ENCODE measurements around the gene HOXB1.
"Not testable (repeated sequence)": the region's sequence is repeated elsewhere in the genome, so short reads cannot be mapped to it uniquely, and the experiment has no call there.

HOXB1 gene

DNA sequence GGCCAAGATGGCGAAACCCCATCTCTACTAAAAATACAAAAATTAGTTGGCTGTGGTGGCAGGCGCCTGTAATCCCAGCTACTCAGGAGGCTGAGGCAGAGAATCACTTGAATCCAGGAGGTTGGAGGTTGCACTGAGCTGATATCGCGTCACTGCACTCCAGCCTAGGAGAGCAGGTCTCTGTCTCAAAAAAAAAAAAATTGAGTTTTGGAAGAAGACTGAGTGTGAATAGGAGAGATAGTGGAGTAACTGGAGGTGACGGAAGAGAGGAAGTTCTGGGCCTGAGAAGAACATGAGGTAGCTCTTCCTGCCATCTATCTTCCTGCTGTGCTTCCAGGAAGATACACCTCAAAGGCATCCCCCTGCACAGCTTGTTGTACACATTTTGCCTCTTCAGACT, 11.4 kb downstream of the HOXB1 start:
- DNase-seq (ENCODE audit: low read depth in 2 of 2), result no peak

DNA sequence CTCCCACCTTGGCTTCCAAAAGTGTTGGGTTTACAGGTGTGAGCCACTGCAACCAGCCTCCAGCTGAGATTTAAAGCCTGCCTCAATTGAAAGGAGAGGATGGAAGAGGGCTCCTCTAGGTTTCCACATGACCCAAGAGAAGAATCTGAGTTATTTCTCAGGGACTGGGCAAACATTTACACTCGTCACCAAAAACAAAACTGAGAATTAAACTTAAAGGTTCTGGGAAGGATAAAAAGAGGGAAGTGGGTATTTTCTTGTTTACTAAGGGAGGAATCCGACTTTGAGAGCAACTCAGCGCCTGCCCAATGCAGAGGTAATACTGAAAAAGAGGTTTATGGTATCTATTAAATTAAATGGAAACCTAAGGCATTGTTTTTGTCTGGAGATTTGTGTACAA, 13.3 kb downstream of the HOXB1 start:
- DNase-seq (ENCODE audit: low read depth in 2 of 2), result no peak

DNA sequence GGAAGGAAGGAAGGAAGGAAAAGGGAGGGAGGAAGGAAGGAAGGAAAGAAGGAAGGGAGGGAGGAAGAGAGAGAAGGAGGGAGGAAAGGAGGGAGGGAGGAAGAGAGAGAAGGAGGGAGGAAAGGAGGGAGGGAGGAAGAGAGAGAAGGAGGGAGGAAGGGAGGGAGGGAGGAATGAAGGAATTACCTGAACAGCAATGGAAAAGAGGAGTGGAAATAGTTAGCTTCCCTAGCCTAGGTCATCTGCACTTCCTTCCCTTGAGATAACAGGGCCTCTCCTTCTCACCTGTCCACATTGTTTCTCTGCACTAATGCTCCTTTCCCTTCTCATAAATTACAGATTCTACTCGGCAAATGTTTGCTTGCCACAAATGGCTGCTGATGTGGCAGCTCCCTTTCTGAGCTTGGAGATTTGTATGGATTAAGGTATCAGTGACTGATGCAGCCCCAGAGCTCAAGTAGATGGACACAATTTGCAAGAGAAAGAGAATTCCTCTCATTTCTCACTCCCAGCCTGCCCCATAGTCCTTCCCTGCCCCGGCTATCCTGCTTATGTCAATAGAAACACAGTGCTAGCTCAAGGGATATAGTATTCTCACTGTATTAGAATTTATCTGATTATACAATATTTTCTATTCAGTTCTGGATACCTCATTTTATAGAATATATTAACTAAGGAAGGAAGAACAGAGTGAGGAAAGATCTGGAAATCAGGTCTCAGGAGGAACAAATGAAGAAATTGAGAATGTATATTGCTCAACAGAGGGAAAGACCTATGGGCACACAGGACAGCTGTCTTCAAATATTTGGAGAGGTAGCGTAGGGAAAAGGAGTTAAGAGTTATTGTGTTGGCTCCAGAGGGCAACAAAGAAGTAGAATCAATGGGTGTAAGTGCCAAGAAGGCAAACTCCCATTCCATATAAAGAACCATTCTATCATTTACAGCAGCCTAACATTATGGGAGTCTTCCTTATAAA, 14.6 kb downstream of the HOXB1 start:
- DNase-seq (ENCODE audit: low read depth in 2 of 2), result no peak

DNA sequence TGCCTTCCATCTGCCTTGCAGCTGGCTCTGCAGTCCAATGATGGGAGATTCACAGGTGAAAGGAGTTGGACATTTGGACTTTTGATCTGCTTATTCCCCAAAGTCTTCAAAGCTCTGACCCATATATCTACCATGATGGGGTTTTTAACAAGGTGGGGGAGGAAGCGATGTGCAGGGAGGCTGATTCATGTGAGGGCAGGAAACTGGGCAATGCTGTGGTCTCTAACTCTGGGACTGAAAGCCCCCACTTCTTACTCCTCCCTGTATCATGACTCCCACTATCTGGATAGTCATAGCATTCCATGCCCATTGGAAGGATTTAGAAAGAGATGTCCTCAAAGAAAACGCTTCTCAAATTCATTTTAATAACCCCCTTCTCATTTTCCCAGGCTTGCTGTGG, 16.3 kb downstream of the HOXB1 start:
- DNase-seq (ENCODE audit: low read depth in 2 of 2), result no peak

DNA sequence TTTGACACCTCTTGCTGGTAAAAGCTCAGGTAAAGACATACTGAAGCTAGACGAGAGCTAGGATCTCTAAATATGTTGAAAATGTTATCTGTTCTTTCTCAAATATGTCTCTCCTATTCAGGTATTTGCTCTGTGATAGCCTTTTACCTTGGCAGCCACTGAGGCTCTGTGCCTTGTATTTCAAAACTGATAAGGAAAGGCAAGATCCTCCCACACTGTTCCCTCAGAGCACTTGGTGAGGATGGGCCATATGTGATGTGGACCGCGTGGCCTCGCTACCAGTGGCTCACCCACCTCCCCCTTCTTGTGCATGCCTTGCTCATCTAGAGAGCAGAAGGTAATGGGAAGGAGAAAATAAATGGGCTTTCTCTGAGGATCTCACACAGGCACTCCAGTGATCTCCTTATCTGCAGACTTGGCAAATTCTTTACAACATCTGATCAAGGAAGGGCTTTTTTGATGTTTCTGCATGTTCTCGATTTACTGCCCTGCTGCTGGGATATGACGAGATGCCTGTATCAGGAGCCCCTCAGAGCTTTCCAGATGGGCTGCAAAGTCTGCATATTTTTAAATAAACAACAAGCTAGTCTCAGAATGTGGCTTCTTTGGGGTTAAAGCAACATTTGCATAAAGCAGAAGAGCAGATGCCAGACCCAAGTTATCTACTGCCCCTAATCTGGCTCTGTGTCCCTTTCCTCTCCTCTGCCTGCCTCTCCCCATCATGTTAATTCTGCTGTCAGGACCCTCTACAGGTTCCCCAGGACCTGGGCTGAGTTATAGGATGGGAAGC, 16.9 kb downstream of the HOXB1 start:
- no peak for DNase-seq (ENCODE audit: low read depth in 2 of 2)

DNA sequence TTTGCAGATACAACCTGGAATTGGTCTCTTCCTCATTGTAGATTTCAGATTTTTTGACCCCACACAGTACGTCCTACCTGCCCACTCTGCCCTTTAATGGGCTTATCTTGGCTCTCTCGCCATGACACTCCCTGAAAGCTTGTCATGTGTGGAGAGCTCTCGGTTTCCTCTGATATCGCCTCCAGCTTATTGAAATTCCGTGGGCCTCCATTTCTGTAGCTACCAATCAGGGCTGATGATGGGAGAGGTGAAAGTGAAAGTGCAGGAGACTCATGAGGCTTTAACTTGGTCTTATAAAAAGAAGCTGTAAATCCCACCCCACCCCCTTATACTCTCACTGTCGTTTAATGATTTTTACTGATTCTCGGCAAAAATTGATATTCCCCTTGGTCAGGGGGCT, 17.7 kb downstream of the HOXB1 start:
- no peak for DNase-seq (ENCODE audit: low read depth in 2 of 2)

DNA sequence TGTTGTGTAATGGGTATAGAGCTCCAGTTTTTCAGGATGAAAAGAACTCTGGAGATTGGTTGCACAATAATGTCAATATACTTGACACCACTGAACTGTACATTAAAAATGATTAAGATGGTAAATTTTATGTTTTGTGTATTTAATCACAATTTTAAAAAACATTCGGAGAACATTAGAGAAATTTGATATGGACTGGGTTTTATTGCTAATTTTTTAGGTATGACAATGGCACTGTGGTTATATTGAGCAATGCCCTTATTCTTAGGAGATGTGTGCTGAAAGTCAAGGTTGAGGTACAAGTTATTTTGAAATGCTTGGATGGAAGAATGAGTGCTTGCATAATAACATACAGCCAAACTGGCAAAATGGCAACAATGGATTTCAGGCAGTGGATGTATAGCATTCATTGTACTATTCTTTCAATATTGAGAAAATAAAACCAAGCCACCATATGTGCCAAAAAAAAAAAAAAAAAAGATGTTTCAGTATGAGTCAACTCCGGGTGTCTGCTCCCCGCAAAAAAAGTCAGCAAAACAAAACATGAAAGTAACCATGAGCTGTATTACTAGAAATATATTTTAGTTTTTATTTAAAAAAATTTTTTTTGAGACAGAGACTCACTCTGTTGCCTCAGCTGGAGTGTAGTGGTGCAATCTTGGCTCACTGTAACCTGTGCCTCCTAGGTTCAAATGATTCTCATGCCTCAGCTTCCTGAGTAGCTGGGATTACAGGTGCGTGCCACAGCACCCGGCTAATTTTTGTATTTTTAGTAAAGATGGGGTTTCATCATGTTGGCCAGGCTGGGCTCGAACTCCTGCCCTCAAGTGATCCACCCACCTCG, 19.8 kb downstream of the HOXB1 start:
- no peak for DNase-seq (ENCODE audit: low read depth in 2 of 2)

DNA sequence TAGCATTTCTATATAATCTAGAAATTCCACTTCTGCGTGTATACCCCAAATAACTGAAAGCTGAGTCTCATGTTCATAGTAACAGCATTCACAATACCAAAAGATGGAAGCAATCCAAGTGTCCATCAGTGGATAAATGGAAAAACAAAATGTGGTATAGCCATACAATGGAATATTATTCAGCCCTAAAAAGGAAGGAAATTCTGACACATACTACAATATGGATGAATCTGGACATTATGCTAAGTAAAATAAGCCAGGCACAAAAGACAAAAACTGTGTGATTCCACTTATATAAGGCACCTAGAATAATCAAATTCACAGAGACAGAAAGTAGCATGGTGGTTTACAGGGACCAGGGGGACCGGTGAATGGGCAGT, 20.4 kb downstream of the HOXB1 start:
- DNase-seq (ENCODE audit: low read depth in 2 of 2), result no peak

DNA sequence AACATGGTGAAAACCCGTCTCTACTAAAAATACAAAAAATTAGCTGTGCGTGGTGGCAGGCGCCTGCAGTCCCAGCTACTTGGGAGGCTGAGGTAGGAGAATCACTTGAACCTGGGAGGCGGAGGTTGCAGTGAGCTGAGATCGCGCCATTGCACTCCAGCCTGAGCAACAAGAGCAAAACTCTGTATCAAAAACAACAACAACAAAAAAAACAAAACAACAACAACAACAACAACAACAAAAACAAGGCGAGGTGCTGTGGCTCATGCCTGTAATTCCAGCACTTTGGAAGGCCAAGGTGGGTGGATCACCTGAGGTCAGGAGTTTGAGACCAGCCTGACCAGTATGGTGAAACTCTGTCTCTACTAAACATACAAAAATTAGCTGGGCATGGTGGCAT, 21.1 kb downstream of the HOXB1 start:
- not testable (repeated sequence) for DNase-seq (ENCODE audit: low read depth in 2 of 2)

DNA sequence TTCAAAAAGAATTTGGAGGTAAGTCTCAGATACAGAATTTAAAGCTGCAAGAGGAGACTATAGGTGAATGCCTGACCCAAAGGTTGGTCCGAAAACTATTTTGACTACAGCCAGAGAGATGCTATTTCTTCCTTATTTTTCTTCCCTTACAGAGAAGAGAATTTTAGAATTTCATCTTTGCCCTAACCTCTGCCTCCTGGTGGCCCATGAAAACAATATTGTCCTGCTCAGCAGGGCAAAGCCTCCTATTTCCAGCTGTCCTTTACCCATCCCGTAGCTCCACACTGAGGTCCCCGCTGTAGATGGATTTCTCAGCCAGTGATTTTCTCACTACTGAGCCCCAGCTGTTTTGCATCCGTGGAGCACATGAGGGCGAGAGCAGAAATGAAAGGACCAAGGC, 24.6 kb downstream of the HOXB1 start:
- no peak for DNase-seq (ENCODE audit: low read depth in 2 of 2)

DNA sequence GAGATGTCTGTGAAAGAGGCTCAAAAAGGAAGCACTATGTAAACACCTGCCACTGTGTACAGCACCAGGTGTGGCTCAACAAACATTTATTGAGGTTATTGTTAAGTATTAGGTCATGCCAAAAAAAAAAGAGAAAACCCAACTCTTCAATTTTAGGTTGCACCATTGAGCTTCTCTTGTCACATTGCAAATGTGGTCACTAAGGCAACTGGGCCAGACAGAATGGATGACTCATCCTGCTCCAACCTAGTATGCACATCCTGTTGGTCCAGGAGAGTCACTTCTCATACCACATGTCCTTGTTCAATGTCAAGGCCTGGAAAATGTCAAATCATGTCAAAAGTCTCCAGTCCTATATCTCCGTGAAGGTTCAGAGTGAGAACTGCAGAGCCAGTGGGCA, 25.0 kb downstream of the HOXB1 start:
- peak; percentile 14 to 22 for DNase-seq (ENCODE audit: low read depth in 2 of 2)

DNA sequence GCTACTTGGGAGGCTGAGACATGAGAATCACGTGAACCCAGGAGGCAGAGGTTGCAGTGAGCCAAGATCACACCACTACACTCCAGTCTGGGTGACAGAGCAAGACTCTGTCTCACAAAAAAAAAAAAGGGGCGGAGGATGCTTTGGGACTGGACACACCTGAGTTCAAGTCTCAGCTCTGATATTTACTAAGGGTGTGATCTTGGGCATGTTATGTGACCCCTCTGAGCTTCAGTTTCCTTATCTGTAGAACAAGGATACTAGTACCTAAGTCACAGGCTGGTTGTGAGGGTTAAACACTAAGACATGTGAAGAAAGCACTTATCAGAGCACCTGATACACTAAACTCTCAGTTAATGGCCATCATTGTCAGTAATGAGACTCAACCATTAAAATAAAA, 25.9 kb downstream of the HOXB1 start:
- DNase-seq (ENCODE audit: low read depth in 2 of 2), result no peak

DNA sequence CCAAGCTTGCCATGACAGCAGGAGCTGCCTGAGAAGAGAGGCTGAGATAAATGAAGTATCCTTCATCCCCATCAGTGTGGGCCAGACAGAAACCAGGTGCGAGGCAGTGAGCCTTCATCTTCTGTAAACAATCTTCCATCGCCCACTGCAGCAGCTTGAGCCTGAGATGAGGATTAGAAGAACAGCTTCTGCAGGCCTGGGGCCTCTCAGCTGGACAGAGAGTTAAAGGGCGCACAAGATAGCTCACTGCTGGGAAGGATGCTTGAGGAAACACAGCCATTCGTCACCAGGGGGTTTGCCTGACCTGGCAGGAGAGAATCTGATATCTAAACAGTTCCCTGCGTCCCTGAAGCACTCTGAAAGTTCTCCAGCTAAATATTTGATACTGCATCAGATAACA, 27.1 kb downstream of the HOXB1 start:
- no peak for DNase-seq (ENCODE audit: low read depth in 2 of 2)

DNA sequence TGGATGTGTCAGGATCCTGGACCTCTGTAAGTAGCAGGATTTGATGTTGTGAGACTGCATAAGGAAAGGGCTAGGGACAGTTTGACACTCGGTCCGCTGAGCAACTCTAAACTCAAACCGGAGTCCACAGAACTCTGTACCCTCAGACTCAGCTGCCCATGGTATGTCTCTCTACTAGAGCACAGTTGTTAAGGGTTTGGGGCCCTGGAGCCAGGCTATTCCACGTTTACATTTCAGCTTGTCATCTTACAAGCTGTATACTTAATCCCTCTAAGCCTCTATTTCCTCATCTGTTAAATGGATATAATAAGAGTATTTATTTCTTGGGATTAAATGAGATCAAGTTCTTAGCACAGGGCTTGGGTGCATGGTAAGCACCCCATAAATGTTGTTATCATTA, 27.9 kb downstream of the HOXB1 start:
- no peak for DNase-seq (ENCODE audit: low read depth in 2 of 2)

DNA sequence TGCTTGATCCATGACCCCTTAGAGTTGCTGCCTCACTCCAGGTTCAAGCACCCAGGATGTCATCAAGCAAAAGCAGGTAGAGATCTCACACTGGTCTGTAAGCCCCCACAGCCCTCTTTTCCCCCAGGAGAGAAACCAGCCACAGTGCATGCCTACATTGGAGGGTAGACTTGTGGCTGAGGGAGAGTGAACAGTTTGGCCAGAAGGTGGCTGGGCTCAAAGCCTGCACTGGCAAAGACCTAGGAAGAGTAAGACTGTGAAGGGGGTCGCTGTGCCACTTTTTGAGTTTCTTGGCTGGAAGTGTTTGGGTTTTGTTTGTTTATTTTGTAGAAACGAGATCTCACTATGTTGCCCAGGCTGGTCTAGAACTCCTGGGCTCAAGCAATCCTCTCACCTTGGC, 28.5 kb downstream of the HOXB1 start:
- DNase-seq (ENCODE audit: low read depth in 2 of 2), result no peak

DNA sequence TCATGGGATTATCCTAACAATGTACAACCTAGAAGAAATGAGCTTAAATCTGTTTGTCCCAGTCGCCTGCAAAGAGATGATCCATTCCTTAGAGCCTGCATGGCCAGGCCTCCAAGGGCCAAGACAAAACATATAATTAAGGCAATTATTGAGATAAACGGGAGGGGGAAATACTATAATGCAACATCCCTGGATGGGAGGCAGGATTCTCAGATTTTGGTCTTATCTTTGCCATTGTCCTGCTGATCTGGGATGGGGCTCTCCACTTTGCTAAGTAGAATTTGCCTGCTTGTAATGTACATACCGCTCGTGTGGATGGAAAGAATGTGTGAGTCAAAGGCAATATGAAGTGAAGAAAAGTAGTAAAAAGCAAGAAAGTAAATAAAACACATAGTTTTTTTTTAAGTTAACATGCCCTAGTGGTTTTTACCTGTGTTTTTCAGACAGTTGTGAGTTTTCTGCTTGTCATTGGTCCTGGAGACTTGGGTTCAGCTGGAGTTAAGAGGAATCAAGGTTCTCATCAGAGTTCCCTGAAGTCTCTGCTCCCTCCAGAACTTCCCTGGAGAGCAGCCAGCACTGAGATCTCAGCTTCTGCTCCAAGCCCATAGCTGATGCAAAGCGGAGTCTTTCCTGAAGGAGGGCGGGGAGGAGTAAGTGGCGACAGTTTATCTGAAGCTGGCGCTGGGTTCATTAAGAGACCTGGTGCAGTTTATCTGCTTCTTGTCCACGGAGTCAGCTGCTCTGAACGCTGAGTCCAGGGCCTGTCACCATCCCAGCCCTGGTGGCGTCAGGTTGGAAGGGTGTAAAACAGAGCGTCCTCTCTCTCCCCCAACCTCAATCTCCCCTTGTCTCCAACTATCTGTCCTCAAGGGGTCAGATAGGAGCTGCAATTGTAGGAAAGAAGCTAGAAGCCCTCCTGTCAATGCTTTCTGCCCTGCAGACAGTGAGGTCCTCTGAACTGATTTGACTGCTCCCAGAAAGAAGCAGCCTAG, 30.1 kb downstream of the HOXB1 start:
- no peak for DNase-seq (ENCODE audit: low read depth in 2 of 2)

DNA sequence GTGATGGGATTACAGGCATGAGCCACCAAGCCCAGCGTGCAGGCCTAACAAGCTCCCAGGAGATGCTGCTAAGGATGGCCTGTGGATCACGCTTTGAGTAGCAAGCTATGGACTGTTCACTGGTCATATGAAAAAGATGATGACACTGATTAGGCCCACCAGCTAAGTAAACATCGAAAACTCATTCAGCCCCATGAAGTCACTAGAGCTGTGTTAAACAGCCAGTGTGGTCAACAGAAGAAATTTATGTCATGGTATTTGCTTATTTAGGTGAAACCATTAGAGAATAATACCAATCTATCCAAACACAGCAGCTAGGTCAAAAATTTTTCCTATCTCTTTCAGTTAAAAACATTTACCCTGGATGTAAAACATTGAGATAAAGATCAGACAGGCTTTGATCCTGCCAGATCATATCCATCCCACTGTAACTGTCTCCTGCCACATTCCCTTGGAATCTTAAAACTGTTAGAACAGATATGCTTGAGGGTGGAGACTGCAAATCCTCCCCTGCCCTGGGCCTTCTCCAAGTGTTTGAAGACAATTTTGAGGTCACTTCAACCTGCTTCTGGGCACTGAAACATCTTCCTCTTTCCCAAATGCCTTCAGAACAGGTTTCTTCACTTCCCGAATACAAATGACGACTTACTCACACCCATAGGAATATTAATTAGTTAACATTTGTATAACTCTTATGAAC, 30.9 kb downstream of the HOXB1 start:
- no peak for DNase-seq (ENCODE audit: low read depth in 2 of 2)

DNA sequence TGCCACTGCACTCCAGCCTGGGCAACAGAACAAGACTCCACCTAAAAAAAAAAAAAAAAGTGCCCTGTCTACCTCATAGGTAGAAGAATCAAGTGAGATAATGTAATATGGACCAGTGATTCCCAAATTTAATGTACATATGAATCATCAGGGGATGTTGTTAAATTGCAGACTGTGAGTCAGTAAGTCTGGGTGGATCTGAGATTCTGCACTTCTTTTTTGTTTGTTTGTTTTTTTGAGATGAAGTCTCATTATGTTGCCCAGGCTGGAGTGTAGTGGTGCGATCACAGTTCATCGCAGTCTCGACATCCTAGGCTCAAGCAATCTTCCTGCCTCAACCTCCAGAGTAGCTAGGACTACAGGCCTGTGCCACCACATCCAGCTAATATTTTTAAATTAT, 31.6 kb downstream of the HOXB1 start:
- no peak for DNase-seq (ENCODE audit: low read depth in 2 of 2)

DNA sequence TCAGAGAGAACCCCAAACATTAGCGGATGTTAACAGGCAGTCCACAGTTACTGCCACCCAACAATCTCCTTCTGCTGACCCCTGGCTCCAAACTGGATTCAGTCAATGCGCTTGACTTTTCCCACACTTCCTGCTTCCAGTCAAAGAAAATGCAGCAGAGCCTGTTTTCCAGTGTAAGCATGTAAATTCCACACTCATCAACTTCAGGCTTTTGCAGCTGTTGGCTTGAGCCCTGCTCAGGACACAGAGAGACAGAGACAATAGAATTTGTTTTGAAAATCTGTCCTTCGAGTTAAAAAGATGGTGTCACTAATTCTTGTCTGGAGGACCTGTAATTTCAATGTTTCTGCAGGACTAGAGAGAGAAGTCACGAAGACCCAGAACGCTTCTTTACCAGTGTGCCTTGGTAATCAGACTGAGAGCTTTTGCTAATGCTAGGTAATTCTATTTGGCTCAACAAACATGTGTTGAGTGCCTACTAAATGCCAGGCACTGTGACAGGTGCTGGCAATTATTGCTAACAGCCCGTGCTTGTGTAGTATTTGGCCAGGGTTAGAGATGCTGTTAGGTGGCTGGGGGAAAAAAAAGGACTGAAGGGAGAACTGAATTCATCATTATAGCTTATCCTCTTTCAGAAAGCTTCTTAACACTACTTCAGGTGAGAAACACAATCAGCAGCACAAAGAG, 32.5 kb downstream of the HOXB1 start:
- DNase-seq (ENCODE audit: low read depth in 2 of 2), result no peak

DNA sequence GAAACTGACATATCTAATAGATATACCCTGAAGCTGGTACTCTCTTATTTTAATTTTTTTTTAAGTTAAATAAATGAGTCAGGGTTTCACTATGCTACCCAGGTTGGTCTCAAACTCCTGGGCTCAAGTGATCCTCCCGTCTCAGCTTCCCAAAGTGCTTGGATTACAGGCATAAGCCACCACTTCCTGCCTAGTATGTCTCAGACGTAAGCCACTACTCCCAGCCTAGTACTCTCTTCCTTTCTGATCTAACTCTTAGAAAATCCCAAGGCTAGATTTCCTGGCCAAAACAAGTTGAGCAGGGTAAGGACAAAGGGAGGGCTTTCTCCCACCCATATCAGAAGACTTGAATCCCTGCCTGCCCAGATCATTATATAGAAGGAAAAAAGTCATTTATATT, 33.7 kb downstream of the HOXB1 start:
- DNase-seq (ENCODE audit: low read depth in 2 of 2), result no peak
